ENCODE data around the gene TOM1. TPM values are rescaled to one million over a fixed set of nuclear protein-coding genes. Genes with fewer than 3 reads are reported as not detected.

The TOM1 gene
- total RNA-seq, 1 donor, result 48.8 TPM

- no peak overlapping the region for H3K4me3 ChIP-seq (ENCODE audit: low read depth, low read length)
- peak; percentile 54 for DNase-seq (ENCODE audit: low read depth)
- no peak for TF ChIP-seq CTCF (IDR thresholded peaks at IDR 0.05; ENCODE audit: insufficient read depth, low read length)
These were observed 12.7 kb downstream of the TOM1 start for GRCh38 chr22:35312198-35313059.

GRCh38 chr22:35313311-35314121, 13.8 kb downstream of the TOM1 start:
- TF ChIP-seq CTCF (IDR thresholded peaks at IDR 0.05; ENCODE audit: insufficient read depth, low read length), result no peak
- no peak overlapping the region for H3K4me3 ChIP-seq (ENCODE audit: low read depth, low read length)
- DNase-seq (ENCODE audit: low read depth), result peak; percentile 90

- no peak for DNase-seq (ENCODE audit: low read depth)
- no peak for TF ChIP-seq CTCF (IDR thresholded peaks at IDR 0.05; ENCODE audit: insufficient read depth, low read length)
These were observed 14.7 kb downstream of the TOM1 start for GRCh38 chr22:35314161-35314942.

GRCh38 chr22:35315141-35315854, 15.6 kb downstream of the TOM1 start:
- TF ChIP-seq CTCF (IDR thresholded peaks at IDR 0.05; ENCODE audit: insufficient read depth, low read length), result no peak
- H3K4me3 ChIP-seq (ENCODE audit: low read depth, low read length), result no peak overlapping the region
- no peak for DNase-seq (ENCODE audit: low read depth)

More at GRCh38 chr22:35314161-35314942, 14.7 kb downstream of the TOM1 start:
- H3K4me3 ChIP-seq (ENCODE audit: low read depth, low read length), result no peak overlapping the region

GRCh38 chr22:35315855-35316745, 16.4 kb downstream of the TOM1 start:
- H3K4me3 ChIP-seq (ENCODE audit: low read depth, low read length), result no peak overlapping the region
- no peak for DNase-seq (ENCODE audit: low read depth)
- no peak for TF ChIP-seq CTCF (IDR thresholded peaks at IDR 0.05; ENCODE audit: insufficient read depth, low read length)
